ENCODE measurements around the gene EEF1E1. TPM values are rescaled to one million over a fixed set of nuclear protein-coding genes. Genes with fewer than 3 reads are reported as not detected.

Gene EEF1E1
- total and polyA plus RNA-seq, 9 of the 15 experiments (the other 6 are each of a cell fraction or from before 2014, with no cell fraction given) = 135 to 1,355 (median 327) TPM

DNA sequence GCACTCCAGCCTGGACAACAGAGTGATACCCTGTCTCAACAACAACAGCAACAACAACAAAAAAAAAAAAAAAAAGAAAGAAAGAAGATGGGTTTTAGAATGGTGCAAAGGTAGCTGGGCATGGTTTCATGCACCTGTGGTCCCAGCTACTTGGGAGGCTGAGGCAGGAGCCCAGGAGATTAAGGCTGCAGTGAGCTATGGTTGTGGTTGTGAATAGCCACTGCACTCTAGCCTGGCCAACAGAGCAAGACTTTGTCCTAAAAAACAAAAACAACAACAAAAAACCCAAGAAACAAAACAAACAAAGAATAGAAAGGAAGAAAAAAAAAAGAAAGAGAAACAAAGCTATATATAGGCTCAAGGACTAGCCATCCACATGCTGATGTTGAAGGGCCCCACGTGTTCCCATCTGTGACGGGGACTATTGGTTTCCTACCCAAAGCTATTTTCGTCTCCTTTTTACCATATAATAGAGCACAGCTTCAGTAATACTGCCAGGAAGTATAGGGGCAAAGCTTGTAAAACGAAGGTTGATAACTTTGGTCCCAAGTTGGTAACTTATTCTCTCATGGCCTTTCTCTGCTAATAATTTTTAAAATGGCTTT is 7.9 kb upstream of the EEF1E1 start:
- Histone ChIP-seq H3K9me3 (replicated peaks; ENCODE audit: control insufficient read depth, insufficient read depth, low read depth, low read length) (no peaks in the 10 kb centered on the region), H3K27me3 (ENCODE audit: control insufficient read depth in 2 of 2, insufficient read depth in 2 of 2, low read length in 2 of 2) (peaks cover 5% of the 10 kb centered on the region in 2 experiments; a peak in 4 of 5 replicates), H3K79me2 (ENCODE audit: control insufficient read depth, insufficient read depth, low read length) (no peaks in the 10 kb centered on the region), H3K27ac (ENCODE audit: extremely low read depth, low read depth, low read length) (no peak overlapping the region), H3K4me1 (replicated peaks in 1 of 2; ENCODE audit: control insufficient read depth in 2 of 2, insufficient read depth in 2 of 2, low read length in 2 of 2) (peaks cover 0 to 10% of the 10 kb centered on the region in 2 experiments; a peak in 3 of 5 replicates), H2AFZ (ENCODE audit: low read depth, low read length) (no peak overlapping the region), H3K9ac (ENCODE audit: insufficient read depth in 1 of 2, low read depth in 2 of 2, low read length in 2 of 2) (no peak overlapping the region), H3K4me3 (no peak overlapping the region), H3K4me2 (ENCODE audit: insufficient read depth, low read length) (no peak overlapping the region), H3K36me3 (ENCODE audit: control insufficient read depth, insufficient read depth, low read length) (no peaks in the 10 kb centered on the region), H3K9me1 (ENCODE audit: control insufficient read depth, insufficient read depth, low read length) (no peaks in the 10 kb centered on the region), H4K20me1 (replicated peaks; ENCODE audit: control insufficient read depth, insufficient read depth, low read length) (no peaks in the 10 kb centered on the region)
- TF ChIP-seq ZFP1 (CRISPR knock-in tag; IDR thresholded peaks at IDR 0.05) (no peak), ZBTB7A (IDR thresholded peaks at IDR 0.05; ENCODE audit: borderline replicate concordance, control insufficient read depth, low read depth, low read length) (no peak), SP1 (CRISPR knock-in tag; IDR thresholded peaks at IDR 0.05) (no peak), ZNF12 (CRISPR knock-in tag; IDR thresholded peaks at IDR 0.05) (no peak), HLTF (IDR thresholded peaks at IDR 0.05) (no peak), EP300 (IDR thresholded peaks at IDR 0.05; ENCODE audit: low read length) (no peak), ESRRB (CRISPR knock-in tag; IDR thresholded peaks at IDR 0.05; ENCODE audit: borderline replicate concordance) (no peak), MYC (IDR thresholded peaks at IDR 0.05; ENCODE audit: low read depth, low read length) (no peak), MYC (CRISPR knock-in tag; IDR thresholded peaks at IDR 0.05; ENCODE audit: borderline replicate concordance, low read depth) (no peak)
- in situ Hi-C loops (cut with MboI) (no loop called here), intact Hi-C loops (cut with micrococcal nuclease) (no loop called here)
- BruUV-seq (replicated peaks) = no TSS peak
- ATAC-seq (no peak), FAIRE-seq (no peak), DNase-seq (ENCODE audit: extremely low read depth in 1 of 4, low spot score in 3 of 4) (no peak)
- 22% methylated on average over 4 of the region's 4 CpGs for WGBS (ENCODE audit: insufficient coverage, low coverage, missing lambda C conversion rate)
- ChIA-PET CTCF (ENCODE audit: low intra/inter-chr PET ratio) (no interaction called here), POLR2A (interaction anchor here (0.9 to 1.3 kb wide), 2 partner anchors 8 to 10 kb away, joined by 4 to 6 read pairs; partner anchors contain the start of gene EEF1E1)
